GM19455 (cell line): ENCODE data around the gene XYLT1.
A peak's percentile ranks its signal among the peaks of the same experiment; 100 is the strongest.

ENCODE experiments used
- ATAC-seq: cut with Tn5 transposase; IDR thresholded peaks from one replicate; pipeline ENCODE4 v1.9.1; 2021; ENCODE audit not compliant: unreplicated experiment

XYLT1 gene

GRCh38 chr16:17461951-17462729 lies 8.6 kb downstream of the XYLT1 start:
- no peak for ATAC-seq

- ATAC-seq = no peak
These were observed 9.9 kb downstream of the XYLT1 start for GRCh38 chr16:17460890-17461289.

GRCh38 chr16:17459903-17460521 lies 10.7 kb downstream of the XYLT1 start:
- peak; percentile 62 for ATAC-seq

- no peak for ATAC-seq
These were observed 12.8 kb downstream of the XYLT1 start for GRCh38 chr16:17457997-17458396.

- no peak for ATAC-seq
These were observed 13.2 kb downstream of the XYLT1 start for GRCh38 chr16:17457513-17457912.

- no peak for ATAC-seq
These were observed 16.5 kb downstream of the XYLT1 start for GRCh38 chr16:17454162-17454730.

- no peak for ATAC-seq
These were observed 17.3 kb downstream of the XYLT1 start for GRCh38 chr16:17453364-17454038.

- no peak for ATAC-seq
These were observed 17.8 kb downstream of the XYLT1 start for GRCh38 chr16:17452922-17453321.

- ATAC-seq = no peak
These were observed 18.9 kb downstream of the XYLT1 start for GRCh38 chr16:17451843-17452242.

GRCh38 chr16:17450291-17450690 lies 20.5 kb downstream of the XYLT1 start:
- ATAC-seq = no peak

GRCh38 chr16:17448640-17449638 lies 21.8 kb downstream of the XYLT1 start:
- ATAC-seq = no peak

- no peak for ATAC-seq
These were observed 23.6 kb downstream of the XYLT1 start for GRCh38 chr16:17447101-17447569.

GRCh38 chr16:17446661-17447060 lies 24.1 kb downstream of the XYLT1 start:
- ATAC-seq = no peak

- no peak for ATAC-seq
These were observed 25.3 kb downstream of the XYLT1 start for GRCh38 chr16:17445421-17445820.

GRCh38 chr16:17444658-17445057 lies 26.1 kb downstream of the XYLT1 start:
- no peak for ATAC-seq

- ATAC-seq = no peak
These were observed 30.6 kb downstream of the XYLT1 start for GRCh38 chr16:17440131-17440530.

- ATAC-seq = no peak
These were observed 31.2 kb downstream of the XYLT1 start for GRCh38 chr16:17439580-17439979.

GRCh38 chr16:17437981-17438380 lies 32.8 kb downstream of the XYLT1 start:
- no peak for ATAC-seq

- ATAC-seq = no peak
These were observed 33.5 kb downstream of the XYLT1 start for GRCh38 chr16:17437127-17437720.

- ATAC-seq = no peak
These were observed 35.4 kb downstream of the XYLT1 start for GRCh38 chr16:17435318-17435717.
